Activated CD8-positive, alpha-beta memory T cell treated with anti-CD3 and anti-CD28 coated beads for 36 hours (primary cell): Measurements from ENCODE around the gene MAX. TPM values are rescaled to one million over a fixed set of nuclear protein-coding genes. Genes with fewer than 3 reads are reported as not detected.

Experiments used
- total RNA-seq, 2 experiments: library from RNA; stranded (reverse); gene quantifications; one replicate each; pipeline ENCODE4 v1.2.3, GENCODE V29; 2021

MAX gene
- total RNA-seq, 2 experiments from 2014 or later = 113 to 120 TPM

Other genes with a start within 250 kb of the MAX start
- gene SPTB, start 222.6 kb downstream of the MAX start, total RNA-seq = under 1 TPM; 0.17 to 0.19 TPM
- 10 to 100 TPM; 43.5 to 44.9 TPM for gene CHURC1, start 188.1 kb downstream of the MAX start, total RNA-seq
- not detected for gene GPX2, start 159.8 kb downstream of the MAX start, total RNA-seq
- 1 to 10 TPM; 4.2 to 4.8 TPM for gene RAB15, start 130.2 kb downstream of the MAX start, total RNA-seq
- gene FNTB, start 115.6 kb downstream of the MAX start, total RNA-seq = 10 to 100 TPM; 13.3 to 14.6 TPM